A549 (cell line): ENCODE data around the gene PROX1.

ENCODE experiments used
- CTCF ChIP-seq: fragments of >200 bp; sonication (Bioruptor Twin); formaldehyde crosslinking; IDR thresholded peaks from 3 replicates; pipeline ENCODE4 v1.5.1; 2016
- EP300 ChIP-seq, 2 experiments: fragments of >200 bp; sonication (Bioruptor Twin); formaldehyde crosslinking; IDR thresholded peaks; 2 replicates in 1 of 2; 3 replicates in 1 of 2; pipeline ENCODE4 v1.6.1; 2016 to 2017
- ESRRA ChIP-seq: fragments of 150-350 bp; IDR thresholded peaks from 2 replicates; pipeline ENCODE4 v1.6.1; 2014; ENCODE audit warnings: mild to moderate bottlenecking, low read length, borderline replicate concordance
- POLR2A ChIP-seq: IDR thresholded peaks from 2 replicates; pipeline ENCODE4 v1.6.1; 2012; ENCODE audit warnings: mild to moderate bottlenecking, low read length
- RCOR1 ChIP-seq: fragments of 150-350 bp; IDR thresholded peaks from 2 replicates; pipeline ENCODE4 v1.6.1; 2014; ENCODE audit warnings: antibody characterized with exemption, low read length, low read depth
- TP53 ChIP-seq: fragments of 250-450 bp; sonication (Bioruptor Pico); IDR thresholded peaks from 2 replicates; pipeline ENCODE4 v1.5.0; 2021; ENCODE audit warnings: mild to moderate bottlenecking, moderate library complexity
- ZC3H11A ChIP-seq: fragments of 450-650 bp; IDR thresholded peaks from 2 replicates; pipeline ENCODE4 v1.6.1; 2014; ENCODE audit warnings: antibody characterized with exemption, mild to moderate bottlenecking
- TF ChIP-seq, protein P1 (sequence below): IDR thresholded peaks from 2 replicates; pipeline ENCODE4 v1.6.1; 2012

- TF ChIP-seq POLR2A, result no peak
- TF ChIP-seq CTCF, result no peak
- TF ChIP-seq ESRRA, result no peak
- TF ChIP-seq RCOR1, result no peak
- TF ChIP-seq EP300 (IDR thresholded peaks at IDR 0.05), result no peak
- TF ChIP-seq, protein P1, sequence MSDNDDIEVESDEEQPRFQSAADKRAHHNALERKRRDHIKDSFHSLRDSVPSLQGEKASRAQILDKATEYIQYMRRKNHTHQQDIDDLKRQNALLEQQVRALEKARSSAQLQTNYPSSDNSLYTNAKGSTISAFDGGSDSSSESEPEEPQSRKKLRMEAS, result no peak
- TF ChIP-seq TP53 (CRISPR knock-in tag), result no peak
- TF ChIP-seq ZC3H11A, result no peak
Observed at GRCh38 chr1:213969958-213970555, 17.7 kb upstream of the PROX1 start.
